Neural progenitor cell (in vitro differentiated cells): ENCODE results near the gene ITCH.

Source experiments
- EZH2phosphoT487 ChIP-seq: fragments of 200-600 bp; sonication (generic); IDR thresholded peaks from 2 replicates; pipeline ENCODE4 v1.6.1; 2017; ENCODE audit warnings: antibody characterized with exemption
- TF ChIP-seq, protein P1 (sequence below): fragments of 200-600 bp; sonication (generic); IDR thresholded peaks from 2 replicates; pipeline ENCODE4 v1.5.1; 2017; ENCODE audit warnings: antibody characterized with exemption, mild to moderate bottlenecking

DNA sequence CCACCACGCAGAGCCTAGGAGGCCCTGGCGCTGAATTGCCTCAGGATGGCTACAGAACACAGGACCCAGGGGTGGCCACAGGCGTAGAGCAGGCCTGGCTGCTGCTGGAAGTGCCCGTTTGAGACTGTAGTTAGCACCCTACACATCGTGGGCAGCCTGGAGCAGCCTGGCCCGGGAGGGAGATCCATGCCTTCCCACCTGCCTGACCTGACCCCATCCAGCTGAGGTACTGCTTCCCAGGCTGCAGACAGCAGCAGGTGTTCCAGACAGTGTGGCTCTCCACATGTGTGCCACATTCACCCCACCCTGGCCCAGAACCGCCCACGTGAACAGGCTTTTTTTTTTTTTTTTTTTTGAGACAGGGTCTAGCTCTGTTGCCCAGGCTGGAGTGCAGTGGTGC lies 174.6 kb downstream of the ITCH start:
- TF ChIP-seq, protein P1, sequence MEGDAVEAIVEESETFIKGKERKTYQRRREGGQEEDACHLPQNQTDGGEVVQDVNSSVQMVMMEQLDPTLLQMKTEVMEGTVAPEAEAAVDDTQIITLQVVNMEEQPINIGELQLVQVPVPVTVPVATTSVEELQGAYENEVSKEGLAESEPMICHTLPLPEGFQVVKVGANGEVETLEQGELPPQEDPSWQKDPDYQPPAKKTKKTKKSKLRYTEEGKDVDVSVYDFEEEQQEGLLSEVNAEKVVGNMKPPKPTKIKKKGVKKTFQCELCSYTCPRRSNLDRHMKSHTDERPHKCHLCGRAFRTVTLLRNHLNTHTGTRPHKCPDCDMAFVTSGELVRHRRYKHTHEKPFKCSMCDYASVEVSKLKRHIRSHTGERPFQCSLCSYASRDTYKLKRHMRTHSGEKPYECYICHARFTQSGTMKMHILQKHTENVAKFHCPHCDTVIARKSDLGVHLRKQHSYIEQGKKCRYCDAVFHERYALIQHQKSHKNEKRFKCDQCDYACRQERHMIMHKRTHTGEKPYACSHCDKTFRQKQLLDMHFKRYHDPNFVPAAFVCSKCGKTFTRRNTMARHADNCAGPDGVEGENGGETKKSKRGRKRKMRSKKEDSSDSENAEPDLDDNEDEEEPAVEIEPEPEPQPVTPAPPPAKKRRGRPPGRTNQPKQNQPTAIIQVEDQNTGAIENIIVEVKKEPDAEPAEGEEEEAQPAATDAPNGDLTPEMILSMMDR: no peak
- TF ChIP-seq EZH2phosphoT487: no peak
